NCI-H2196 (cell line): ENCODE results near the gene TNK1.
"Not testable (repeated sequence)": the region's sequence is repeated elsewhere in the genome, so short reads cannot be mapped to it uniquely, and the experiment has no call there.

Experiments used
- DNase-seq: peaks from one replicate; lab custom pipeline; 2025; ENCODE audit not compliant: unreplicated experiment; lab: John Stamatoyannopoulos, UW

The TNK1 gene

GRCh38 chr17:7355053-7355452 is 25.8 kb upstream of the TNK1 start, which contains the start of gene TMEM95:
Gene TMEM95, plus strand, starts transcription at chr17:7355156. Its CDS starts 49 bp downstream, at chr17:7355205.
- peak; percentile 1 for DNase-seq

- no peak for DNase-seq
Measured at GRCh38 chr17:7355573-7355972, 25.3 kb upstream of the TNK1 start.

- DNase-seq = peak; percentile 65
Measured at GRCh38 chr17:7356072-7356549, 24.8 kb upstream of the TNK1 start.

GRCh38 chr17:7356756-7357155 is 24.1 kb upstream of the TNK1 start:
- no peak for DNase-seq

GRCh38 chr17:7357381-7357780 is 23.5 kb upstream of the TNK1 start:
- DNase-seq = no peak

GRCh38 chr17:7361906-7362305 is 19.0 kb upstream of the TNK1 start:
- DNase-seq = no peak

GRCh38 chr17:7363311-7363710 is 17.6 kb upstream of the TNK1 start:
- no peak for DNase-seq

- not testable (repeated sequence) for DNase-seq
Measured at GRCh38 chr17:7365963-7366362, 14.9 kb upstream of the TNK1 start.

- no peak for DNase-seq
Measured at GRCh38 chr17:7367083-7367482, 13.8 kb upstream of the TNK1 start.

GRCh38 chr17:7367918-7368598 is 12.8 kb upstream of the TNK1 start:
- no peak for DNase-seq

GRCh38 chr17:7368599-7368994 is 12.3 kb upstream of the TNK1 start:
- not testable (repeated sequence) for DNase-seq

GRCh38 chr17:7369825-7370224 is 11.1 kb upstream of the TNK1 start:
- DNase-seq = no peak

- no peak for DNase-seq
Measured at GRCh38 chr17:7370853-7371252, 10.0 kb upstream of the TNK1 start.

GRCh38 chr17:7374353-7374752 is 6.5 kb upstream of the TNK1 start:
- no peak for DNase-seq

- DNase-seq = no peak
Measured at GRCh38 chr17:7379134-7379533, 1.8 kb upstream of the TNK1 start.

- no peak for DNase-seq
Measured at GRCh38 chr17:7380321-7380720, 568 bp upstream of the TNK1 start.

- no peak for DNase-seq
Measured at GRCh38 chr17:7382901-7383300, 2.0 kb downstream of the TNK1 start.

- DNase-seq = no peak
Measured at GRCh38 chr17:7383371-7383741, 2.5 kb downstream of the TNK1 start.

- DNase-seq = peak; percentile 56
Measured at GRCh38 chr17:7383742-7384488, 3.0 kb downstream of the TNK1 start.

- DNase-seq = no peak
Measured at GRCh38 chr17:7384489-7385081, 3.7 kb downstream of the TNK1 start.

GRCh38 chr17:7388856-7389255 is 8.0 kb downstream of the TNK1 start:
- no peak for DNase-seq
